Measurements from ENCODE around the gene GMDS.

GMDS gene

GRCh38 chr6:1575210-1576041 lies 670.0 kb downstream of the GMDS start:
- no peak for DNase-seq

GRCh38 chr6:1574890-1575209 lies 670.6 kb downstream of the GMDS start:
- DNase-seq = no peak

- DNase-seq = no peak
Observed at GRCh38 chr6:1574083-1574761, 671.2 kb downstream of the GMDS start.

Data from CD4-positive, alpha-beta T cell treated with Interferon alpha-2 for 1 hour (primary cell).